HG02840 (cell line): Measurements from ENCODE around the gene TOMM20L.
A peak's percentile ranks its signal among the peaks of the same experiment; 100 is the strongest.
"Not testable (repeated sequence)": the region's sequence is repeated elsewhere in the genome, so short reads cannot be mapped to it uniquely, and the experiment has no call there.

Source experiments
- ATAC-seq: cut with Tn5 transposase; IDR thresholded peaks from one replicate; pipeline ENCODE4 v1.9.1; 2021; ENCODE audit warnings: mild to moderate bottlenecking, moderate library complexity, moderate number of reproducible peaks; ENCODE audit not compliant: unreplicated experiment, low FRiP score

The TOMM20L gene

GRCh38 chr14:58395812-58396788 is at the start of gene TOMM20L:
TSS of gene TOMM20L (plus strand) at chr14:58395930. CDS start at chr14:58395958, 28 bp downstream.
- ATAC-seq, result peak; percentile 95

GRCh38 chr14:58353516-58354299 is 42.0 kb upstream of the TOMM20L start:
- no peak for ATAC-seq

DNA sequence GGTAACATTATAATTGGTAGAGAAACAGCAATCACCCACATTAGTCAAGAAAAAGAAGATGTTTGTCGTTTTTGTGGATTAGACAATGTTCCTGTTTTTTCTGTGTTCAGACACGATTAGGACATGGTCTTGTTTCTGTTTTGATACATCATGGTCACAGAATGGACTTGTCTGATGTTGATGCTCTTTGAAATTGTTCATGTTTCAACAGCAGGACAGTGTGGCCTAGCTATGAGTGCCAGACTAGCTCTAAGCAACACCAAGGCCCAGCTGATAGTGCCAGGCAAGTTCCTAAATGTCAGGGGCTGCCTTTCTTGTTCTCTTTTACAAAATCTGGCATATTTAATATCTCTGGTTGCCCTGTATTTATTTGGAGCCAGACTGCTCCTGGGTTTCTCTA is 40.9 kb upstream of the TOMM20L start:
- no peak for ATAC-seq

DNA sequence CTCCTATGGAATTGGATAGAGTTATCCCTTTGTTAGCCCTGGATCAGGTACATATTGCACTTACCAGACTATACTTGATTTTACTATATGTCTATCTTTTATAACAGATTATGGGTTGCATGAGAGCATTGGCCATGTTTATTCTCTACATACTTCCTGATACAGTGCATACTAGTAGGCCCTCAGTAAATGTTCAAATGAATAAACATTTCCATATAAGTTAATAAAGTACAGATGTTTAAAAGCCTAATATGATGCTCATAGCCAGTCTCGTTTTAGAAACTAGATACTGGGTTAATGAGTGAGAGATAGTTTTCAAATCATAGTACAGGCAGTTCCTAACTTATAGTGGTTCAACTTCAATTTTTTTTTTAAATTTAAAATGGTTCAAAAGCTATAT is 39.5 kb upstream of the TOMM20L start:
- ATAC-seq, result no peak

- not testable (repeated sequence) for ATAC-seq
These were observed 33.5 kb upstream of the TOMM20L start for GRCh38 chr14:58362272-58362671.

DNA sequence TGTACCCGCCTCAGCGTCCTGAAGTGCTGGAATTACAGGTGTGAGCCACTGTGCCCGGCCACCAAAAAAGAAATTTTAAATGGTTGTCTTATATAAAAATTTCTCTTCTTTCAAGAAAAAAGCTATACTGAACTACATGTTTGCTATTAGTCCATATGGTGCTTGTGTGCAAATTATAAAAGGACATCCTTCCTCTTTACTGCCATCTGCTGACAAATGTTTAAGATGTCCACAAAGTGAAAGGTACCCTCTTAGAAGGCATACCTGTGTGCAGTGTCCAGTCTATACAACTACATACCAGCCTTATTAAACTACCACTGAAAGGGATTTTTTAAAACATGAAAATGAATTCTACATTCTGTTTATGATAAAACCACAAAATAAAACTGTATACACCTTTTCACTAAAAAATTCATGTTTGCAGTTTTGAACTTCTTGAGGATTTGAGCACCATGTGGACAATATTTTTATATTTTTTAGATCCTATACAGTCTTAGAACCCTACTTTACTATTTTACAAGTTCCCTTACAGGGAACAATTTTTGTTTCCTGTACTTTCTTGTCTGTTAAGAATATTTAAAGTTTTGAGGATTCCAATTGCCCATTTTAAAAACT is 32.8 kb upstream of the TOMM20L start:
- no peak for ATAC-seq

DNA sequence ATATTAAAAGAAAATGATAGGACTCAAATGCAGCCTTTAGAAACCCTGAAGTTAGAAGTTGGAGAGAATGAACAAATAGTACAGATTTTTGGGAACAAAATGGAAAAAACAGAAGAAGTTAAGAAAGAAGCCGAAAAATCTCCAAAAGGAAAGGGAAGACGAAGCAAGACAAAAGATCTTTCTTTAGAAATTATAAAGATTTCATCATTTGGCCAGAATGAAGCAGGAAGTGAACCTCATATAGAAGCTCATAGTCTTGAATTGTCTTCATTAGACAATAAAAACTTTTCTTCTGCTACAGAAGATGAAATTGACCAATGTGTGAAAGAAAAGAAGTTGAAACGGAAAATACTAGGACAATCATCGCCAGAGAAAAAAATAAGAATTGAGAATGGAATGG is 31.4 kb upstream of the TOMM20L start:
- no peak for ATAC-seq

- ATAC-seq, result no peak
These were observed 28.4 kb upstream of the TOMM20L start for GRCh38 chr14:58367296-58367695.

- ATAC-seq, result no peak
These were observed 26.8 kb upstream of the TOMM20L start for GRCh38 chr14:58368956-58369355.

GRCh38 chr14:58376791-58377190 is 18.9 kb upstream of the TOMM20L start:
- ATAC-seq, result no peak

DNA sequence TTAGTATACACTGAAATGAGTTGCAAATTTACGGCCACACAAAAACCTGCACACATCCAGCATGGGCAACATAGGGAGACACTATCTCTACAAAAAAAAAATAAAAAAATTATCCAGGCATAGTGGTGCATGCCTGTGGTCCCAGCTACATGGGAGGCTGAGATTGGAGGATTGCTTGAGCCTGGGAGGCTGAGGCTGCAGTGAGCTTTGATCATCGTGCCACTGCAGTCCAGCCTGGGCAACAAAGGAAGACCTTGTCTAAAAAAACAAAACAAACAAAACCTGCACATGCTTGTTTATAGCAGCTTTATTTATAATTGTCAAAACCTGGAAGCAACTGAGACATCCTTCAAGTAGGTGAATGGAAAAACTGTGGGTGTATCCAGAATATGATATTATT is 4.9 kb upstream of the TOMM20L start:
- no peak for ATAC-seq

DNA sequence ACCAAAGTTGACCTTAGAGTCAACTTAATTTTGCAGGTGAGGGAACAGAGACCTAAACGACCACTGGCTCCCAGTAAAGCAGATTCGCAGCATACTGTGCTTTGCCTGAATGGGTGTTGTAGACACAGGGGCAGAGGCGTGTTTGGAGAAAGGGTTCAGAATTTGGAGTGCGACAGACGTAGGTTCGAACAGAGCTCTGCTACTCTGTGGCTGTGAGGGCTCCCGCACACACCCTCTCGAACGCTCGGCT is 243 bp upstream of the TOMM20L start:
- no peak for ATAC-seq

- ATAC-seq, result no peak
These were observed 1.4 kb downstream of the TOMM20L start for GRCh38 chr14:58397156-58397555.

DNA sequence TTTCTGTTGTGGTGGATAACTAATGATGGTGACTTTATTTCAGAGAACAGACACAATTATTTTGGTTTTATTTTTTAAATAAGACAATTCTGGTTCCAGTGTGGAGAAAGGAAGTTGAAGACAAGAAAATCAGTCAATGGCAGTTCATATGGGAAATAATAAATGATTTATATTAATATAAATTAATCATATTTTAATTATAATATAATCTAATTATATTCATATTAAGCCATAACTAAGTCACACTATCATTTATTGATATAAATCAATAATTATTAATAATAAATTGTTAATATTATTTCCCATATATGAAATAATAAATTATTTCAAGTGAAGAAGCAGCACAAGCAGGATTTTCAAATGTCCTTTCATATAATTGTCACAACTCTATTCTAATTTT is 2.8 kb downstream of the TOMM20L start:
- ATAC-seq, result no peak

DNA sequence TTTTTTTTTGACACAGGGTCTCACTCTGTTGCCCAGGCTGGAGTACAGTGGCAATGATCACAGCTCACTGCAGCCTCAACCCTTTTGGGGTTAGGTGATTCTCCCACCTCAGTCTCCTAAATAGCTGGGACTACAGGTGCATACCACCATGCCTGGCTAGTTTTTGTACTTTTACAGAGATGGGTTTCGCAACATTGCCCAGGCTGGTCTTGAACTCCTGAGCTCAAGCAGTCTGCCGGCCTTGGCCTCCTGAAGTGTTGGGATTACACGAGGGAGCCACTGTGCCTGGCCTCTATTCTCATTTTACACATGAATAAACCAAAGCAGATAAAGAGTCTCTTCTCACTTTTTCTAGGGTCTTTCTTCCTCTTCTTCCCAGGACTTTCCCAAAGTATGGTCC is 3.2 kb downstream of the TOMM20L start:
- no peak for ATAC-seq

DNA sequence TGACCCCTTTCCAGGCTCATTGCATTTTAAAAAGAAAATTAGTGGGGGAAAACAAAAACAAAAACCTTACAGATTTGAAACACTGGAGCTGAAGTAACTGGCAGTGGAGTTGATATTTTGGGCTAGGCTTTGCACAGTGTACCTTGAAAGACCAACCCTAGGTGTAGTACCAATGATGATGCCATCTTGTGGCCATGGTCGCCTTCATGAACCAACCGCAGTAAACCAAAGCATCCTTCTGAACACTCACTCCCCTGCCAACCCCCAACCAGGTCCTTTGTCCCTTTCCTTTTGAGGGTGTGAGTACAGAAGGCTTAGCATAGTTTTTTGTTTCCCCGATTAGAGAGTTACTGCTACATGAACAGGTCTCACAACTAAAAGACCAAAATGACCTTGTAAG is 5.9 kb downstream of the TOMM20L start:
- no peak for ATAC-seq

- ATAC-seq, result no peak
These were observed 13.0 kb downstream of the TOMM20L start for GRCh38 chr14:58408681-58409215.

DNA sequence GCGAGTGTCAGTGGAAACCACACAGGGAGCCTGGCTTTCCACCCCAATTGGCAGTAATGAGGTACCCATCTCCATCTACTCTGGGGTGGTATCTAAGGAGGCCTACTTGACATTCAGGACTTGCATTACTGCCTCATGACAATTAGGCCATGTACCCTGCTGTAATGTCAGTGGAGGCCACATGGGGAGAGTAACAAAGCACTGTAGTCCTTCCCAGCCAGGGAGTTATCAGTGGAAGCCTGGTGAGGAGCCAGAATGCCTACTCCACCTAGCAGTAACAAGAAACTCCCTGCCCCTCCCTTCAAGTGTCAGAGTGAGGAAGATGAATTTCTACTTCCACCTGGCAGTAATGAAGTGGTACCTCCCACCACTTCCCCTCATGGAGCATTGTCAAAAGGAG is 19.1 kb downstream of the TOMM20L start:
- no peak for ATAC-seq

DNA sequence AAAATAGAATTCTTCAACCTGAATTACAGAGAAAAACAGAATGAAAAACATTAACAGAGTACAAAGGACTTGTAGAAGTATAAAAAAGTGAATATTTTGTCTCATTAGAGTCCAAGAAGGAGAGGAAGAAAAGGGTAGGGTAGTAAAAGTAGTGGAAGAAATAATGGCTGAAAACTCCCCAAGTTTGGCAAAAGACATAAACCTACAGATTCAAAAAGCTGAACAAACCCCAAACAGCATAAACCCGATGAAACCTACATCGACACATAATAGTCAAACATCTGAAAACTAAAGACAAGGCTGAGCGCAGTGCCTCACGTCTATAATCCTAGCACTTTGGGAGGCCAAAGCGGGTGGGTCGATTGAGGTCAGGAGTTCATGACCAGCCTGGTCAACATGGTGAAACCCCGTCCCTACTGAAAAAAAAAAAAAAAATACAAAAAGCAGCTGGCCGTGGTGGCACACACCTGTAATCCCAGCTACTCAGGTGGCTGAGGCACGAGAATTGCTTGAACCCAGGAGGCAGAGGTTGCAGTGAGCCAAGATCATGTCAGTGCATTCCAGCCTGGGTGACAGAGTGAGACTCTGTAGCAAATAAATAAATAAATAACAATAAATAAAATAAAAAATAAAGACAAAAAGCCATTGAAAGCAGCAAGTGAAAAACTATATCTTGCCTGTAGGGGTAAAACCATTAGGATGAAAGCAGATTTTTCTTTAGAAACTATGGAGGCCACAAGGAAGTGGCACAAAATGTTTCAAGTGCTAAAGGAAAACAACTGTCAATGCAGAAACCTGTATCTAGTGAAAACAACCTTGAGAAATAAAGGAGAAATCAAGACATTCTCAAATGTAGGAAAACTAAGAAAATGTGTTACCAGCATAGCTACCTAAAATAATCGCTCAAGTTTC is 20.2 kb downstream of the TOMM20L start:
- no peak for ATAC-seq

DNA sequence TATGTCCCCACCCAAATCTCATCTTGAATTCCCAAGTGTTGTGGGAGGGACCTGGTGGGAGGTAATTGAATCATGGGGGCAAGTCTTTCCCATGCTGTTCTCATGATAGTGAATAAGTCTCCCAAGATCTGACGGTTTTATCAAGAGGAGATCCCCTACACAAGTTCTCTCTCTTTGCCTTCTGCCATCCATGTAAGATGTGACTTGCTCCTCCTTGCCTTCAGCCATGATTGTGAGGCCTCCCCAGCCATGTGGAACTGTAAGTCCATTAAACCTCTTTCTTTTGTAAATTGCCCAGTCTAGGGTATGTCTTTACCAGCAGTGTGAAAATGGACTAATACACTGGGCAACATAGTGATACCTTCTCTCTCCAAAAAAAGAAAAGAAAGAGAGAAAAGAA is 21.2 kb downstream of the TOMM20L start:
- ATAC-seq, result not testable (repeated sequence)
